HG02840 (cell line): ENCODE measurements around the gene KPNA1.
"Not testable (repeated sequence)": the region's sequence is repeated elsewhere in the genome, so short reads cannot be mapped to it uniquely, and the experiment has no call there.

Experiments
- ATAC-seq: cut with Tn5 transposase; IDR thresholded peaks from one replicate; pipeline ENCODE4 v1.9.1; 2021; ENCODE audit warnings: mild to moderate bottlenecking, moderate library complexity, moderate number of reproducible peaks; ENCODE audit not compliant: unreplicated experiment, low FRiP score

Gene KPNA1

GRCh38 chr3:122484985-122485384, 29.8 kb downstream of the KPNA1 start:
- no peak for ATAC-seq

DNA sequence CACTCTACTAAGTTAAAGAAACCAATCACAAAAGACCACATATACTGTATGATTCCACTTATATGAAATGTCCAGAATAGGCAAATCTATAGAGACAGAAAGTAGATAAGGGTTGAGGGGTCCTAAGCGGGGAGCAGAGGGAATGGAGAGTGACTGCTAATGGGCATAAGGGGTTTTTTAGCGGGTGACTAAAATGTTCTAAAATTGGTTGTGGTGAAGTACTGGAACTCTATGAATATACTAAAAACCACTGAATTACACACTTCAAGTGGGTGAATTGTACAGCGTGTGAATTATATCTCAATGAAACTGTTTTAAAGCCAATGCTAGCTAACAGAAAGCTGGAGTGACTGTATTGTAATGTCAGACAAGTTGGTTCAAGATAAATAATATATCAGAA, 33.3 kb downstream of the KPNA1 start:
- no peak for ATAC-seq

DNA sequence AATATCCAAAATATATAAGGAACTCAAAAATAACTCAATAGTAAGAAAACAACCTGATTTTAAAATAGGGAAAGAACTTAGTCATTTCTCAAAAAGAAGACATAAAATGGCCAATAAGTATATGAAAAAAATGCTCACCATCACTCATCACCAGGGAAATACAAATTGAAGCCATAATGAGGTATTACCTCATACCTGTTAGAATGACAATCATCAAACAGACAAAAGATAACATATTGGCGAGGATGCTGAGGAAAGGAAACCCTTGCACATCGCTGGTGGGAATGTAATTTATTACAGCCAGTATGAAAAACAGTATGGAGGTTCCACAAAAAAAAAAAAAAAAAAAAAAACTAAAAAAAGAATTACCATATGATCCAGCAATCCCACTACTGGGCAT, 38.2 kb downstream of the KPNA1 start:
- no peak for ATAC-seq

DNA sequence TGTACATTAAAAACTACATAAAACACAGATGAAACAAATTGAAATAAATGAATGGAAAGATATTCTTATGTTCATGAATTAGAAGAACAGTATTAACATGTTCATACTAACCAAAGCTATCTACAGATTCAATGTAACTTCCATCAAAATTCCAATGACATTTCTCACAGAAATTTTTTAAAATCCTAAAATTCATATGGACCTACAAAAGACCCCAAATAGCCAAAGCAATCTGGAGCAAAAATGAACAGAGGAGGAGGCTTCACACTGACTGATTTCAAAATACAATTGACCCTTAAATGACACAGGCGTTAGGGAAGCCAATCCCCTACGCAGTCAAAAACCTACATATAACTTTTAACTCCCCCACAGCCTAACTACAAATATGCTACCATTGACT, 39.4 kb downstream of the KPNA1 start:
- no peak for ATAC-seq

- no peak for ATAC-seq
Measured at GRCh38 chr3:122469659-122470058, 45.1 kb downstream of the KPNA1 start.

DNA sequence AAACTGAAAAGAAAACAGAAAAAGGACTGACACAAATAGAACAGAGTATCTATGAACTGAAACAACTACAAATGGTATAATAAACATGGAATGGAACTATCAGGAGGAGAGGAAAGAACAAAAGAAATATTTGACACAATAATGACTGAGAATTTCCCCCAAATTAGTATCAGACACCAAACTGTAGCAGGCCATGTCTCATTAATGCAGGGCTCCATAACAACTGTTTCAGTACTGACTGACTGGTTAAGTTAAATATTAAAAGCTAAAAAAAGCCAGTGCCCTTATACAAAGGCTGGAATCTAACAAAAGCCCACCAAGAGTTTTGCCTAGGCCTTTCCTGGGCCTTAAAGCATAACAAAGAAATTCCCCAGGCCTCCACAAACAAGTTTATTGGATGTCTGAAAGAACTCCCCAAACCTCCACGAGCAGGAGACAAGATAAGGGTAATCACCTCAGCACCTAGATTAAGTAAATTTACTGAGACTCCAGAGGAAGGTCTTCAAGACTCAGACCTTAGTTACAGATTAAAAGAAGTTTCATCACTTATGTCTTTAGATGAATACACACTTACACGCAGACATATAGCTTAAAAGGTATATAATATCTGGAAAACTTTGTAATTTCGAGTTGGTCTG, 45.7 kb downstream of the KPNA1 start:
- peak; percentile 58 for ATAC-seq

DNA sequence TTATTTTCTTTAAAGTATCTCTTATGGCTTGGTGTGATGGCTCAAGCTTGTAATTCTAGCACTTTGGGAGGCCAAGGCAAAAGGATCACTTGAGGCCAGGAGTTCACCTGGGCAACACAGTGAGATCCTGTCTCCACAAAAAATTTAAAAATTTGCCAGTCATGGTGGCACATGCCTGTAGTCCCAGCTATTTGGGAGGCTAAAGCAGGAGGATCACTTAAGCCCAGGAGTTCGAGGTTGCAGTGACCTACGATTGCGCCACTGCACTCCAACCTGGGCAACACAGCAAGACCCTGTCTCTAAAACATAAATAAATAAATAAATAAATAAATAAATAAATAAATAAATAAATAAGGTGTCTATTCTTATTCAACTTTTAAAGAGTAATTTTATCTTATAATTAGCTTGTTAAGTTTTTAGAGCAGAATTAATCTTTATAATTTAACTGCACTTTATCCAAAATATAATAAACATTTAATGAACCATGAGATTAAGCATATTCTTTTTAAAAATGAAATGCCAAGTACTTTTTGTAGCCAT, 48.0 kb downstream of the KPNA1 start:
- no peak for ATAC-seq

GRCh38 chr3:122464659-122465058, 50.1 kb downstream of the KPNA1 start:
- no peak for ATAC-seq

DNA sequence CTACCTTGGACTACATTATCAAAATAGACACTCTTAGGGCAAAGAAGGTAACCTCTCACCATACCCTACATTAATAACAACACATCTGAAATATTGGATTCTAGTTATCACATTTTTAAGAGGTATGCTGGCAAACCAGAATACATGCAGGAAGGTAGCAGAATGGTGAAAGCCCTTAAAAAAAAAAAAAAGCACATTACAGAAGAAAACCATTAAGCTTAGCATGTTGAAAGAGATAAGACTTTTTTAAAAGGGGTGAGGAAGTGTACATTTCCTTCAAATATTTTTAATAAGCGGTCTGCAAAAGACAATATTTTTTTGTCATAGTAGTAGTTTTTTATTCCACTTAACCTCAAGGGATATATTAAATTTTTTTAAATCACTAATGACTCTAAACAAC, 52.3 kb downstream of the KPNA1 start:
- ATAC-seq: no peak

DNA sequence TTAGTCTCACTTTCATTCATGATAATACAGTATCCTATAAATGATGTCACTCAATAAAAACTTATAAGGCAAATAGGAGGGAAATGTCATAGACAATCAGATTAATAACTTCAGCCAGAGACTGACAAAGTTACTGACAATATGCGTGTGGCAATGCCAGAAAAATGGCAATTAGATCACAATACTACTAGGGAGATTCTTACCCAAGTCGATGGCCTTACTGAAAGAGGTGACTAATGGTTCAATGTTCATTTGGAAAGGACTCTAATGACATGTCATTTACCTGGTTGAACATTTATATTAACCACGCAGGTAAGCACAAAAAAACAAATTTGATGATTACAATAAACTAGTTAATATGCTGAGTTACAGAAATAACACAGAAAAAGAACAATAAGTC, 52.9 kb downstream of the KPNA1 start:
- no peak for ATAC-seq

DNA sequence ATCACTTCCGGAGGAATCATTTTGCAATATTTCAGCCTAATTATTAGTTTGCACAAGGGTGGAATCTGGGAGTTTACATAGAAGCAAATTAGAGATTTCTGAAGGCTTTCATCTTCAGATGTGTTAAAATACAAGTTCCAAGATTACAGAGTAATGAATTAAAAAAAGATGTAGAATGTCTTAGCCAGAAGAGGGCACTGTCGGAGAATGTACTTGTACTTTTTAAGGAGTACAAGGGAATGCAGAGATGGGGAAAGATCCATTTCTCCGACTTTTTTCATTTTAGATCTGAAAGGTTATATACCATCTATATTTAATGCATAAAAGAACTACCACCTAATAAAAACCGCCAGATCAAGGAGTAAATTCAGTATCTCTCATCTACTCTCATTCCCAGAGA, 55.7 kb downstream of the KPNA1 start:
- no peak for ATAC-seq

DNA sequence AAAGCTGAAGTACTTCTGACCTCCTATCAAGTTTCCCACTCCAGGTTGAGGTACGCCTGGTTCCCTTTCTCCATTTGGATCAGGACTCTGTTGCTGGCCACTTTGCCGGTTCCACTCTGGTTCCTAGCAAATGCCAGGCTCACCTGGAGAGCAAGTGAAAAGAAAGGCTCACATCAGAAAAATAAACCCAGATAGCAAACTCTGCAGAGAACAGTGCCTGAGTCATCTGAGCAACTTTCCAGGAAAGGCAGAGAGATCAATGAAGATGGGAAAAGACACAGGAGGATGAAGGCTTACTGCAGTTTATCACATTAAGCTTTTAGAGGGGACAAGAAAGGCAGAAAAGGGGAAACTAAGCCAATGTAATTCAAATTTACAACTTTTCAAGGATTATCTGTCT, 57.0 kb downstream of the KPNA1 start:
- no peak for ATAC-seq

- no peak for ATAC-seq
Measured at GRCh38 chr3:122456074-122456473, 58.7 kb downstream of the KPNA1 start.

GRCh38 chr3:122451371-122451770, 63.4 kb downstream of the KPNA1 start:
- ATAC-seq: no peak

DNA sequence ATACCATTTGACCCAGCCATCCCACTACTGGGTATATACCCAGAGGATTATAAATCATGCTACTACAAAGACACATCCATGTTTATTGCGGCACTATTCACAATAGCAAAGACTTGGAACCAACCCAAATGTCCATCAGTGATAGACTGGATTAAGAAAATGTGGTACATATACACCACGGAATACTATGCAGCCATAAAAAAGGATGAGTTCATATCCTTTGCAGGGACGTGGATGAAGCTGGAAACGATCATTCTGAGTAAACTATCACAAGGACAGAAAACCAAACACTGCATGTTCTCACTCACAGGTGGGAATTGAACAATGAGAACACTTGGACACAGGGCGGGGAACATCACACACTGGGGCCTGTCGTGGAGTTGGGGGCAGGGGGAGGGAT, 66.5 kb downstream of the KPNA1 start:
- ATAC-seq: not testable (repeated sequence)

DNA sequence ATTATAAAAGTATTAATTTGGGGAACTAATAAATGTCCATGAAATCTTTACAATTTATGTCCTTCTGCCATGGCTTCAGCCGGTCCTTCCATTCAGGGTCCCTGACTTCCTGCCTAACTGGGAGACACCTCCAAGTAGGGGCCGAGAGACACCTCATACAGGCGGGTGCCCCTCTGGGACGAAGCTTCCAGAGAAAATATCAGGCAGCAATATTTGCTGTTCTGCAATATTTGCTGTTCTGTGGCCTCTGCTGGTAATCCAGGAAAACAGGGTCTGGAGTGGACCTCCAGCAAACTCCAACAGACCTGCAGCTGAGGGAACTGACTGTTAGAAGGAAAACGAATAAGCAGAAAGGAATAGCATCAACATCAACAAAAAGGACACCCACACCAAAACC, 70.2 kb downstream of the KPNA1 start:
- not testable (repeated sequence) for ATAC-seq

DNA sequence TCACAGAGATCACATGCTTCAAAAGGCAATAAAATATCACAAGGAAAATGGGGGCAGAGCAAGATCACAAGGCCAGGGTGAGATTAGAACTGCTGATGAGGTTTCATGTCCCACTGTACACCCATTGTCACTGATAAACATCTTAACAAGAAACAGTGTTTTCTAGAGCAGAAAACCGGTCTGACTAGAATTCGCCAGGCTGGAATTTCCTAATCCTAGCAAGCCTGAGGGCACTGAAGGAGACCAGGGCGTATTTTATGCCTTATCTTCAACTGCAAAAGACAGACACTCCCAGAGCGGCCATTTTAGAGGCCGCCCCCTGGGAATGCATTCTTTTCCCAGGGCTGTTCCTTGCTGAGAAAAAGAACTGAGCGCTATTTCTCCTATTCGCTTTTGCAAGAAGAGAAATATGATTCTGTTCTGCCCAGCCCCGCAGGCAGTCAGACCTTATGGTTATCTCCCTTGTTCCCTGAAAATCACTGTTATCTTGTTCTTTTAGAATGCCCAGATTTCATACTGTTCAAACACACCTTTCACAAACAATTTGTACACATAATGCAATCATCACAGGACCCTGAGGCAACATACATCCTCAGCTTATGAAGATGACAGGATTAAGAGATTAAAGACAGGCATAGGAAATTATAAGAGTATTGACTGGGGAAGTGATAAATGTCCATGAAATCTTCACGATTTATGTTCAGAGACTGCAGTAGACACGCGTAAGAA, 70.8 kb downstream of the KPNA1 start:
- ATAC-seq: not testable (repeated sequence)

DNA sequence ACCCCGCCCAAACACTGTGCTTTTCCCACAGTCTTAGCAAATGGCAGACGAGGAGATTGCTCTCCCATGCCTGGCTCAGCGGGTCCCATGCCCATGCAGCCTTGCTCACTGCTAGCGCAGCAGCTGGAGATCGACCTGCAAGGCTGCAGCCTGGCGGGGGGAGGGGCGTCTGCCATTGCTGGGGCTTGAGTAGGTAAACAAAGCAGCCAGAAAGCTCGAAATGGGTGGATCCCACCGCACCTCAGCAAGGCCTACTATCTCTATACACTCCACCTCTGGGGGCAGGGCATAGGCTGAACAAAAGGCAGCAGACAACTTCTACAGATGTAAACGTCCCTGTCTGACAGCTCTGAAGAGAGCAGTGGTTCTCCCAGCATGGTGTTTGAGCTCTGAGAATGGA, 71.6 kb downstream of the KPNA1 start:
- ATAC-seq: no peak

DNA sequence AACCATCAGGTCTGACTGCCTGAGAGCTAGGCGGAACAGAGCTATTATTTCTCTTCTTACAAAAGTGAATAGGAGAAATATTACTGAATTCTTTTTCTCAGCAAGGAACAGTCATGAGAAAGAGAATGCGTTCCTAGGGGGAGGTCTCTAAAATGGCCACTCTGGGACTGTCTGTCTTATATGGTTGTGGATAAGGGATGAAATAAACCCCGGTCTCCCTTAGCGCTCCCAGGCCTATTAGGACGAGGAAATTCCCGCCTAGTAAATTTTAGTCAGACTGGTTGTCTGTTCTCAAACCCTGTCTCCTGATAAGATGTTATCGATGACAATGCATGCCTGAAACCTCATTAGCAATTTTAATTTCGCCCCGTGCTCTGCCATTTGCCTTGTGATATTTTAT, 78.8 kb downstream of the KPNA1 start:
- no peak for ATAC-seq

GRCh38 chr3:122430371-122430770, 84.4 kb downstream of the KPNA1 start:
- ATAC-seq: no peak

DNA sequence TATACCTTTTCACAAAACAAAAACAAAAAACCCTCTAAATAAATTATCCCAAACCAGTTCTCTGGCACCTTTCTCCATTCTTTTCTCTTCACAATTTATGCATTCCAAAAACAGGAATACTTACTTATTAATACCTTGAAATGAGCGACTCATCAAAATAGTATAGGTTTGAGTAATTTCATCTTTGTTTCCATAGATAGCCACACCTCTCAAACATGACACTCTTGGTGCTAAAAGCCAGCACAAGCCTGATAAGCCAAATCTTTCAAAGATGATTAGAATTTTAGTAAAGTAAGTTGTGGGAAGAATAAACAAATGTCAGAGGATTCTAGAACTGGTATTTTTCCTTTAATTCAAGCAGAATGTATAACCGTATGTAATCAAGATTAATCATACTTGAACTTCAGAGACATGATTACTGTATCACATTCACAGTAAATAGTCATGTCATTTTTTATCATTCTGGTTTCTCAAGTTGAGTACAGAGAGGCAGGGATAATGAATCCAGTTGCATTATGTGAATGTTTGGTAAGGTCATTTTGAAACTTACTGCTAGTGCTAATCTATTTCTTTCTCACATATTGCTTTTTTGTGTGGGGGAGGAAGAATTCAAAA, 86.8 kb downstream of the KPNA1 start:
- ATAC-seq: no peak

DNA sequence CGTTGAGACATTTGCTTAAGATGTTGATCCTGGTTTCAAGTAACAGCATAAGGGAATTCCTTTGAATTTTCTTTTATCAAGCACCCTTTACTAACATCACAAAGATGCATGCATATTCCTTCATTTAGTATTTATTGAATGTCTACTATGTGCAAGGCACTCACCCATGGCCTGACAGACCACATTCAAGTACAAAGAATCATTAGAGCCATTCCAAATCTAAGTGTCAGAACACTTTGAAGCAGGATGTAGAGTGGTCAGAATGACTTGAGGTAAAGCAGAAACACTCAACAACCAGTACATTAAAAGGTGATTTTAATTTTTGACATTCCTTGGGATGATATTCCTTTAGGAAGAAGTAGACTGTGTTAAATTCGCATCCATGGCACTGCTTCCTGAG, 92.9 kb downstream of the KPNA1 start:
- ATAC-seq: no peak
